Right ventricle myocardium superior (tissue), 1 donor: Measurements from ENCODE around the gene NR2F6. TPM values are rescaled to one million over a fixed set of nuclear protein-coding genes. Genes with fewer than 3 reads are reported as not detected.
"Not testable (repeated sequence)": the region's sequence is repeated elsewhere in the genome, so short reads cannot be mapped to it uniquely, and the experiment has no call there.

Experiments used
- ATAC-seq: fragments of 200-7000 bp; cut with Tn5 transposase; one replicate; pipeline ENCODE4 v1.9.1; 2020; ENCODE audit warnings: mild to moderate bottlenecking; ENCODE audit not compliant: poor library complexity
- DNase-seq: peaks from one replicate; pipeline ENCODE4 v3.0.0-alpha.2; 2020
- intact Hi-C: fragments of 100-400 bp; cut with DNase I; formaldehyde crosslinking; loops from one replicate; pipeline ENCODE4 v1.11.2; 2022
- long read RNA-seq: library from polyadenylated mRNA; unstranded; transcript quantifications from one replicate; pipeline ENCODE4 v2.0.0, GENCODE V29; 2021
- total RNA-seq: library from RNA; stranded (reverse); fragmentation: NEBNext Ultra II Directional; extraction: Animal tissue kit (Norgen Biotek cat#: 25700); gene quantifications from one replicate; pipeline ENCODE4 v1.2.1, GENCODE V29; 2021
- donor health status: DM: no; HTN: yes; CAD: no; lungs with severe emphysema.

The NR2F6 gene
- total RNA-seq = 77.3 TPM
- long read RNA-seq, transcript NR2F6-201 (4 exons, 2,404 nt) = major isoform, 722 of 754 reads
- long read RNA-seq, partial matches to known transcripts = 22 of 754 reads
- long read RNA-seq, other reads (novel, unspliced or antisense) = 10 of 754 reads

GRCh38 chr19:17245535-17245984 lies at the start of gene NR2F6:
Gene NR2F6 (minus strand): TSS chr19:17245919. CDS start chr19:17245220, 699 bp downstream.
- intact Hi-C loops = no loop called here
- DNase-seq (no peak), ATAC-seq (no peak)

DNA sequence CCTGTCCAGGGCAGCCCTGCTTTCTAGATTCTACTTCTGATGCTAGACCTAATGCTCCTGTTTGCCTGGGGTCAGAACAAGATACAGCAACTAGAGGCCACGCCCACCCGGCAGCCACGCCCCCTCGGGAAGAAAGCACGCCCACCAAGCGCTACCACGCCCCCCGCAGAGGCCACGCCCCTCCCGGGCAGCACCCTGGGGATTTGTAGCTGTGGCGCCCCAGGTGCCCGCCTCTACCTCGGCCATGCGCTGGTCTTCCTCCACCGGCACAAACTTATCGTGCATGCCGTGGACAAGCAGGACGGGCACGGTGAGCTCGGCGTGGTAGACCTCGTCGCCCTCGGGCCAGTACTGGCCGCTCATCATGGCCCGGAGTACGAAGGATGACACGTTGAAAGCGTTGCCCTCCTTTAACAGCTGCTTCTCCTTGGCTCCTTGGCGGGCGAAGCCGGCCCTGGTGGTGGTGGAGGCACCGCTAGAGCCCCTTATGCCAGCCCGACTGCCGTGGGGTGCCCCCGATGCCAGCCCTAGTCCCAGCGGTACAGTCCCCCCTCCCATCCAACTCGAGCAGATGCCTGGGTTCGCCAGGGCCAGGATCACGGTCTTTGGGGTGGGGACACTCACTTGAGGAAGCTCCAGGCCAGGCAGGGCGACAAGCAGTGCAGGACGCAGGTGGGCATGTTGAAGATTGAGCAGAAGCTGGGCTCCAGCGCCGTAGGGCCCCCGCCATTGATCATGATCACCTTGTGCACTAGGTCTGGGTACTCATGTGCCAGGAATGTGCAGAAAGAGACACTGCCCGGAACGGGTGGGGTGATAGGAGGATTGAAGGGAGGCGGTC lies 48.6 kb upstream of the NR2F6 start:
- intact Hi-C loops = loop anchor here (10.0 kb wide), 1 partner anchor 91 kb away; no protein-coding TSS in a partner anchor
- ATAC-seq (no peak), DNase-seq (peak; percentile 58)

DNA sequence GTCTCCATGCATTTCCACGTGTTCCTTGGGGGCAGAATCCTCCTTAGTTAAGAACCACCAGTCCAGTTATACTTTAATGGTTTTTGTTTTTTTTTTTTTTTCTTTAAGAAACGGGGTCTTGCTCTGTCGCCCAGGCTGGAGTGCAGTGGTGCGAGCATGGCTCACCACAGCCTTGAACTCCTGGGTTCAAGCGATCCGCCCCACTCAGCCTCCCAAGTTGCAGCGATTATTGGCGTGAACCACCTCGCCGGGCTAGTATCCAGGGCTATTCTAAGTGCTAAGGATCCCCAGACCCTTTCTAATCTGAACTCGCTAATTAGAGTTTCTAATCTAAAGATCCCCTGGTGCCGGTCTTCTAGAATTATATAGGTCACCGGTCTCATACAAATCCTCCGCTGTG lies 47.9 kb upstream of the NR2F6 start:
- no peak for ATAC-seq
- intact Hi-C loops = loop anchor here (10.0 kb wide), 1 partner anchor 91 kb away; no protein-coding TSS in a partner anchor
- DNase-seq = no peak

DNA sequence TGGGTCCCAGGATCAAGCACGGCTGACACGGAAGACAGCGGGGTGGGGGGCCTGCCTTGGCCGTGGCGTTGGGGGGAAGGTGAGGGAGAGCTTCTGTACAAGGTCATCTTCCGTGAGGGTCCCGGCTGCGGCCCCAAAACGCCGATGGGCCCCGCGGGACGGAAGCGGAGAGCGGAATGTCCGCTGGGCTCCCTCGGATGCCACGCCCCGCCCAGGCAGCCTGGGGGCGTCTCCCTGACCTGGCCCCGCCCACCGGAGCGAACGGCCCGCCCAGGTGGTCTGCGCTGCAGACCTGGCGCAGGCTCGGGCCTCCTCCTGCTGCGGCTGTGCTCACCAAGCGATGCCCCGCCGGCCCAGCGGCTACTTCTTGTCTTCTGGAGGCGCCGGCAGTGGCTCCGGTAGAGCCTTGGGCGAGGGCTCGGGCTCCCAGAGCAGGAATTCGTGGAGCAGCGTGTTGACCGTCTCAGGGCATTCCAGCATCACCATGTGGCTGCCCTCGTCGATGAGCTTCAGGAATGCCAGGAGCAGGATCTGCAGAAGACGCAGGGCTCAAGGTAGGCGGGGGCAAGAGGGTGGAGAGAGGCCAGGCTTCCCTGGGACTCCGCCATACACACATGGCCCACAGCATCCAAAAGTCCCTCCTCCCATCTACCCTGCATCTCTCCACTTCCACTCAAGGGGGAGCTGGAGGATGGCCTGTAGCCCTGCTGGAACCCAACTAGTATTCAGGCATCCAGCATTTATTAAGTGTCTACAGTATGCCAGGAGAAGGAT lies 46.8 kb upstream of the NR2F6 start:
- peak; percentile 86 for DNase-seq
- ATAC-seq = peak; percentile 91
- intact Hi-C loops = loop anchor here (10.0 kb wide), 1 partner anchor 92 kb away; no protein-coding TSS in a partner anchor

DNA sequence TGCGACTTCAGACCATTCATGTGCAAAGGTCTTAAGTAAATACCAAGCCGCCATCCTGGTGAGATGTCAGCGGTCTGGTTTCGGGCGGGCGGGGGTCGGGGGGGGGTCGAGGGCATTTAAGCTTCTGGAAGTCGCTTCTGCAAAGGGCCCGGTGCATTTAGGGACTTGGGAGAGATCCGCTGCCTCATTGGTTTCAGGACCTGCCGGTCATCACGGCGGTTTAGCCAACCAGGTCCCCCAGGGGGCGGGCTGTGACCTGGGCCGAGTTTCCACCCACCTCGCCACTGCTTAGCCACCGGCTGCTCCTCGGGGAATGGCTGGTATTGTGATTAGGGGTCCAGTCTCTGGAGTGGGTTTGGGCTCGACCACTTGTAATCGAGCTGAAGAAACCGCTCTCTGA lies 43.8 kb upstream of the NR2F6 start:
- ATAC-seq (peak; percentile 58), DNase-seq (peak; percentile 86)
- intact Hi-C loops = no loop called here

- intact Hi-C loops = no loop called here
- DNase-seq = no peak
- no peak for ATAC-seq
These were observed 41.0 kb upstream of the NR2F6 start for GRCh38 chr19:17286752-17287151.

DNA sequence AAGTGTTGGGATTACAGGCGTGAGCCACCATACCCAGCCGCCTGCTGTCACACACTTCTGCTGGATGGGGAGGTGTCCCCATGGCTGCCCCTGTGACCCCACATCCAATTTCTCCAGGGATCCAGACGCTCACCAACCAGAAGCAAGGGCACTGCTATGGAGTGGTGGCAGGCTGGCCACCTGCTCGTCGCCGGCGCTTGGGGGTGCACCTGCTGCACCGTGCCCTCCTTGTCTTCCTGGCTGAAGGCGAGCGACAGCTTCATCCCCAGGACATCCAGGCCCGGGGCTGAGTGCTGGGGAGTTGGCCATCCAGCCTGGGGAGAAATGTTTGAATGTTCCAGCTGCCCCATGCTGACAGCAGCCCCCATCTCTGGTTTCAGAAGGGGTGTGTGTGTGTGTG lies 40.5 kb upstream of the NR2F6 start:
- ATAC-seq = no peak
- intact Hi-C loops = no loop called here
- DNase-seq = no peak

- intact Hi-C loops = no loop called here
- ATAC-seq (no peak), DNase-seq (no peak)
These were observed 39.9 kb upstream of the NR2F6 start for GRCh38 chr19:17285415-17286135.

DNA sequence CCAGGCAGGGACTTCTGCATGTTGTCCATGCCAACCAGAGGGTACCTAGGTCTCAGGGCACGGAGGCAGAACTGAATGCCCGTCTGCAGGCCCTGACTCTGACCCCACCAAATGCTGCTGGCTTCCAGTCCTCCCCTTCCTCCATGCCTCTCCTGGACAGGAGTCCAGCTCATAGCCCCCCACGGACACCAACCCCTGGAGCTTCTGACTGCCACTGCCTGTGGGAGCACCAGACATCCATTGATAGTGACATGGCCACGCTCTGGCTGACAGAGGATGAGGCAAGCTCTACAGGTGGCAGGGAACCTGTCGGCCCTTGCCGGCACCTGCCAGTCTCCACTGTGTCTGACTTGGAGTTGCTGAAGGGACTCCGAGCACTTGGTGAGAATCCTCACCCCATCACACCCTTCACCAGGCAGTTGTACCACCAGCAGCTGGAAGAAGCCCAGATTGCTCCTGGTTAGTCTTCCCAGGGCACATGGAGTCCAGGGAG lies 37.8 kb upstream of the NR2F6 start:
- DNase-seq = no peak
- ATAC-seq = no peak
- intact Hi-C loops = loop anchor here (5.0 kb wide), 2 partner anchors 81 to 216 kb away; no protein-coding TSS in a partner anchor

- intact Hi-C loops = loop anchor here (5.0 kb wide), 2 partner anchors 80 to 215 kb away; no protein-coding TSS in a partner anchor
- ATAC-seq = peak; percentile 96
- peak; percentile 91 for DNase-seq
These were observed 36.9 kb upstream of the NR2F6 start for GRCh38 chr19:17282488-17283125.

- peak; percentile 48 for ATAC-seq
- intact Hi-C loops = loop anchor here (5.0 kb wide), 2 partner anchors 79 to 214 kb away; no protein-coding TSS in a partner anchor
- DNase-seq = peak; percentile 60
These were observed 35.9 kb upstream of the NR2F6 start, which contains the start of gene ANKLE1 for GRCh38 chr19:17281391-17282304. Gene ANKLE1 (plus strand): TSS chr19:17281901. CDS start chr19:17281921, 20 bp downstream.

- ATAC-seq (no peak), DNase-seq (no peak)
- intact Hi-C loops = no loop called here
These were observed 33.7 kb upstream of the NR2F6 start for GRCh38 chr19:17279436-17279835.

DNA sequence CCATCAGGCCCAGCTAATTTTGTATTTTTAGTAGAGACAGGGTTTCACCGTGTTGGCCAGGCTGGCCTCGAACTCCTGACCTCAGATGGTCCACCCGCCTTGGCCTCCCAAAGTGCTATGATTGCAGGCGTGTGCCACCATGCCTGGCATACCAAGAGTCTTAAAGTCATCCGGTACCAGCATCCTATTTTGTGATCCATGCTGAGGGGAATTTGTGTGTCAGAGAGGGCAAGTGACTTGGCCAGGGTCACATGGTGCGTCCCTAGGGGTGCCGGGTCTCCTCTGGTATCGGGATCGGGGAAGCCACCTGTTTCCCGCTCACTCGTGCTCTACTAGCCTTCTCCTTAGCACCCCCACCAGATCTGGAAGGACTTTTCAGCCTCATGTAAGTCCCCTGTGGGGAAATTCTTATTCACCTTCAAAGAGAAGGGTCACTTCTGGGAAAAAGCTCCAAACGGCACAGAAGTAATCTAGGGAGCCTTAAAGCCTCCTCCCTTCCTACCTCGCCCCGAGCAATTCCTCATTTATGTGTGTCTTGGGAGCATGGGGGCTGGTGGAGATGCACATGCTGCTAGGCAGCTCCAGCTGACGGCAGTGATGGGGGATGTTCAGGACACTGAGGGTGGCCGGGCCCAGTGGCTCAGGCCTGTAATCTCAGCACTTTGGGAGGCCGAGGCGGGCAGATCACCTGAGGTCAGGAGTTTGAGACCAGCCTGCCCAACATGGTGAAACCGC lies 29.9 kb upstream of the NR2F6 start:
- no peak for ATAC-seq
- DNase-seq = no peak
- intact Hi-C loops = no loop called here

DNA sequence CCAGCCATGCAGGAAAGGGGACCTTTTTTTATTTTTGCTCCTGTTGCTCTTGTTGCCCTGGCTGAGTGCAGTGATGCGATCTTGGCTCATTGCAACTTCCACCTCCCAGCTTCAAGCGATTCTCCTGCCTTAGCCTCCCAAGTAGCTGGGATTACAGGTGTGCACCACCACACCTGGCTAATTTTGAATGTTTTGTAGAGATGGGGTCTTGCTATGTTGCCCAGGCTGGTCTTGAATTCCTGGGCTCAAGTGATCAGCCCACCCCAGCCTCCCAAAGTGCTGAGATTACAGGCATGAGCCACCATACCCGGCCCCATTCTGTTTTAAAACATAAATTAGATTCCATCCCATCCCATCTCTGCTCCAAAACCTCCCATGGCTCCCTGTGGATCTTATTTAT lies 29.2 kb upstream of the NR2F6 start:
- intact Hi-C loops, DNase-seq, ATAC-seq: not testable (repeated sequence)

DNA sequence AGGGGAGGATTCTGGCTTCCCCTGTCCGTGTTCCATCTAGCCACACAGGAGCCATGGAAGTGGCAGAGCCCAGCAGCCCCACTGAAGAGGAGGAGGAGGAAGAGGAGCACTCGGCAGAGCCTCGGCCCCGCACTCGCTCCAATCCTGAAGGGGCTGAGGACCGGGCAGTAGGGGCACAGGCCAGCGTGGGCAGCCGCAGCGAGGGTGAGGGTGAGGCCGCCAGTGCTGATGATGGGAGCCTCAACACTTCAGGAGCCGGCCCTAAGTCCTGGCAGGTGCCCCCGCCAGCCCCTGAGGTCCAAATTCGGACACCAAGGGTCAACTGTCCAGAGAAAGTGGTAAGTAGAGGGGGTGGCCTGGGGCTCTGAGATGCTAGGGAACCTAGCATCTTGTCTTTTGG lies 23.0 kb upstream of the NR2F6 start:
- intact Hi-C loops = no loop called here
- no peak for ATAC-seq
- DNase-seq = no peak
